NCI-H2029 treated with DMSO at 0.1 percent for 48 hours (cell line): Measurements from ENCODE around the gene DCST1.
A peak's percentile ranks its signal among the peaks of the same experiment; 100 is the strongest.

Source experiments
- DNase-seq: peaks from one replicate; lab custom pipeline; 2025; lab: John Stamatoyannopoulos, UW

Gene DCST1

GRCh38 chr1:155014709-155015508 is 18.7 kb upstream of the DCST1 start:
- DNase-seq = no peak

GRCh38 chr1:155015527-155016230 is 17.9 kb upstream of the DCST1 start:
- DNase-seq = no peak

GRCh38 chr1:155016231-155016831 is 17.3 kb upstream of the DCST1 start:
- DNase-seq = no peak

- DNase-seq = peak; percentile 17
Observed at GRCh38 chr1:155017041-155017945, 16.3 kb upstream of the DCST1 start.

DNA sequence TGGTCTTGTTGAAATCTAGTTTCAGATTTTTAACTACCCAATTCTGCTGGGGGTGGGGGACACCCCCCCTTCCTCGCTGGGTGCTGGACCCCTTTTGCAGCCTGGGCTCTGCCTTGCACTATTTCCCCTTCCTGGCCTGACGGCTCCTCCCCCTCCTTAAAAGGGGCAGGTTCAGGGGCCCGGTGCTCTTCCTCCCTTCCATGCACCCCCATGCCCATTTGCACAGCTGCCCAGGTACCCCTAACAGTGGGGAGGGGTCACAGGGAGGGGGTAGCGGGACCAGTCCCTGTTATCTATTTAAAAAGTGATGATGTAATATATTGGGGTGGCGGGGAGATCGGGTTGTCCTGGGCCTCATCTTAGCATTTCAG is 15.7 kb upstream of the DCST1 start:
- DNase-seq = no peak

DNA sequence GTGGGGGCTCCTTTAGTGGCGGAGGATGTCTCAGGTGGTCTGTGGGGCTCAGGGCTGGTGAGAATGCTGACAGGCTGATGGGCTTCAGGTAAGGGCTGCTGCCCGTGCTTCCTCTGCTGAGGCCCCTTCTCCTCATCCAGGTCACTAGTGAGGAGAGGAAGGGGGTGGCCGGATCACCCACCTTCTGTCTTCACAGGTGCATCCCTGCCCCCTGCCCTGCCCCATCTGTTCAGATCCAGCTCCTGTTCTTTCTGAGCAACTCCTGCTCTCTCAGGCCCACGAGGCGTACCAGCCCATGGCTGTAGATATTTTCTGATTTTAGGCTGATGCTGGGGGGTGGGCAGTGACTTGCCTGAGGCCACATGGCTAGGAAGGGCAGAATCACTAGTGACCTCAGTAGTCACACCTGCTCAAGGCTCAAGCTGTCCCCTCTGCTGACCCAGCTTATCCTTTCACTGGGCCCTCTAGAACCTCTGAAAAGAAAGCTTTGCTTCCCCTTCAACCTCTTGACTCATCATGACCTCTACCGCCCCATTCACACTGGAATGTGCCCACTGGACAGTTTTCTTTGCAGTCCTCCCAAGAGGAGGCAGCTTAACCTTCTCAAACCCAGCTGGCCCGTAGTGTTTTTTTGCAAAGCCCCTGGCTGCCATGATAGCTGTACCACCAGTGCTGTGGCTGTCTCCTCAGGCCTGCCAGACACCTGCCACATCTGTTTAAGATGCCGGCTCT is 14.8 kb upstream of the DCST1 start:
- no peak for DNase-seq

DNA sequence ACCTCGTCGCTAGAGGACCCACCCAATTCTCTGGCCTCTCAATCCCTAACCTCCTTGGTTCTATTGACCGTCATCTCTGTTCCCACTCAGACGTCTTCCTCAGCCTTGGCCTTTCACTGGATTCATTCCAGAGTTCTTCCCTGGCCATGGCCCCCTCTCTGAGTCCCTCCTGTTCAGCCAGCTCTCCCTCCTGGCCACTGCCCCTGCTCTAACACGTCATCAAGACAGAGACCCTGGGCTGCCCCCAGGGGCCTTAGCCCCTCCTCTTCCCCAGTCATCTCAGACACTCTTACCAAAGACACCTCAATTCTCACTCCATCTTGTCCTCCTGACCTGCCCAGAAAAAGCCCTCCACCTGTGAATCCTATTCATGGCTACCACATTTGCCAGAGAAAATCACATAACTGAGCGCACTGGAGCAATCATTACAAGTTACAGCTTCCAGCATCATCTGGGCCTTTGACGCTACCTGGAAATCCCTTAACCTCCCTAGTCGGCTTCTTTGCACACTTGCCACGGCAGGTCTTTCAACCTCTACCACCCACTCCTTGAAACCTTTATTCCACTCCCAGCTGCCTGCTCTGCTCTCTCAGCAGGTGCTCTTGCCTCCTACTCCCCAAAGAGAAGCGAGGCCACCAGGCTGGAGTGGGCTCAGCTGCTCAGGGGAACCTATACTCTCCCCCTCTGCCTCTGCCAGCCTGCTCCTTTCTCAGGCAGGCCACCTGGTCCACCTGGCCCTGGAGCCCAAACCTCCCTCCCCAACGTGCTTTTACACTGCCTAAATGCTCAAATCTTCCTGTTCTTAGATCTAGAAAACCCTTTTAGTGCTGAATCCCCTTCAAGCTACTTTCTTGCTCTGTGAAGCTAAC is 14.0 kb upstream of the DCST1 start:
- no peak for DNase-seq

GRCh38 chr1:155022136-155022926 is 11.3 kb upstream of the DCST1 start:
- DNase-seq = no peak

DNA sequence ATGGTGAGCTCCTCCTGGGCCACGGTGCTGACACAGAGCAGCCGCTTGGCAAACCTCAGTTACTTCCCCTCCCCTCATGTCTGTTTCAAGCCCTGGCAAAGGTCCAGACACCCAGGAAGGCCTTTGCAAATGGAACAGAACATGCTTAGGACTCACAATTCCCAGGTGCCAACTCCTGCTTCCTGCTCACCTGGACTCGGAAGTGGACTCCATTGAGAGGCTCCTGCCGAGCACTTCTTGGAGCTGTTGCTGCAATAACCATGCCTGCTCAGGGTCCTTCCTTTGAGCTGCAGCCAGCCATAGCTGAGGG is 10.7 kb upstream of the DCST1 start:
- peak; percentile 47 for DNase-seq

- DNase-seq = no peak
Observed at GRCh38 chr1:155023627-155024026, 10.0 kb upstream of the DCST1 start.

DNA sequence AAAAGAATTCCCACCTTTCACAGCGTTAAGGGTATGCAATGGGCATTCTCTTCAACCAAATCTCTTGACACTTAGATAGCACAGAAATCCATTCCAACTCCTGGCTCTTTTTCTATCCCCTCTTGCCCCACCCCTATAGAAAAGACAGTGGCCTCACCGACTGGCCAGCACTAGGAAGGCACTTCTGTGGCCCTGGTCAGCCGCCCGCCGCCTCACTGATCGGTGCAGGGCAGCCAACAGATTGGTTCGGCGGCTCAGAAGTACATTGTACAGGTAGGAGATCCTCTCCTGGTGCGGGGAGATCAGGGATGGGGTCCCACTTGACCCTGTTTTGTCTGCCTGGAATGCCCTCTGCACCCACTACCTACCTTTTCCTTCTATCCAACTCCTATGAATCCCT is 9.3 kb upstream of the DCST1 start:
- DNase-seq = no peak

GRCh38 chr1:155026154-155026553 is 7.5 kb upstream of the DCST1 start:
- no peak for DNase-seq

- no peak for DNase-seq
Observed at GRCh38 chr1:155026588-155026987, 7.0 kb upstream of the DCST1 start.

DNA sequence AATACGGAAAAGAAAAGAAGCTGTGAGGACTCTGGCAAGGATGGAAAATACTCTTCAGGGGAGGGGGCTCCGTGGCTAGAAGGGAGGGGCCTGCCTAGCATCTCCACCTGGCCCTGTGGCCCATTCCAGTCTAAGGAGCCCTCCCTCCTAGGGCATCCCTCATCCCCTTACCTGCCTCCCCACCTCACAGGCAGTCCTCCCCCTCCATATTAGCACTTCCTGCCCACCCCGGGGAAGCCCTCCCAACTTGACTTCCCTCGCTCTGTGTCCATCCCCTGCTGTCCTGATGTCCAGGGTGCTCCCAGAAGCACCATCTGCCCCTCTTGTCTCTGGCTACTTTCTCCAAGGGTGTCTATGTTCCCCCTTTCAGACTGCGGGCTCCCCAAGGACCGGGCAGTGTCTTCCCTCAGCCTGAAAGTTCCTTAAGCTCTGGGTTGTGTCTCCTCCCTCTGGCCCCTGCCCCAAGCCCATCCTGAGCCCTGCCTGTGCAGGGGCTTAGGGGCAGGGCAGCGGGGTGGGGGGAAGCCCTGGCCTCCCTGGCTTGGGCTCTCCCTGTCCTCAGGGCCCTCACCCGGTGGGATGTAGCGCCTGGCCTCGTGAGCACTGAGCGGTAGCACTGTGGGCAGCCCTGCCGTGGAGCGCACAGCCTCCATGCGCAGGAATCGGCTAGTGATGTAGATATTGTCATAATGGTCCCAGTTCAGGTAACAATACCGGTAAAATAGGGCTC is 3.9 kb upstream of the DCST1 start:
- DNase-seq = no peak

DNA sequence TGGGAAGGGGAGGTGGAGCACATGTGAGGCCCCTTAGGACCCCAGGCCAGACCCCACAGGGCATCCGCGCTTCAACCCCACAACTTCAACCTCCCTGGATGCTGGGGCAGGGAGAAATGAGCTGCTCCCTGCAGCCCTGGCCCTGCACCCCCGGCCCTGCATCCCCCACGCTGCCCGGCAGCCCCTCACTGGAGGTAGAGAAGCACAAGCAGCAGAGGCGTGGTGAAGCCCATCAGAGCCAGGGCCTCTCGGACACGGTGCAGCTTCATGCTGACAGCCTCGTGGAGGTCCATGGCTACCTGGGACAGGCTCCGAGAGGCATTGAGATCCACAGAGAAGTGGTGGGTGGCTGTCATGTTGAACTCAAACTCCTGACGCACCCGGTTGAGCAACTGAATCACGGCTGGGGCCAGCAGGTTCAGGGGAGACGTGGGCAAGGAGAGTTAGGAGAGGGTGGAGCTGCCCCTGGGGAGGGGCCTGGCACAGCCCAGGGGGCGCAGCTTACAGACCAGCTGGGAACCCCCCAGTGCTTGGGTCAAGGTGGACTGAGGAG is 3.3 kb upstream of the DCST1 start:
- DNase-seq = no peak

GRCh38 chr1:155030899-155031298 is 2.7 kb upstream of the DCST1 start:
- no peak for DNase-seq

DNA sequence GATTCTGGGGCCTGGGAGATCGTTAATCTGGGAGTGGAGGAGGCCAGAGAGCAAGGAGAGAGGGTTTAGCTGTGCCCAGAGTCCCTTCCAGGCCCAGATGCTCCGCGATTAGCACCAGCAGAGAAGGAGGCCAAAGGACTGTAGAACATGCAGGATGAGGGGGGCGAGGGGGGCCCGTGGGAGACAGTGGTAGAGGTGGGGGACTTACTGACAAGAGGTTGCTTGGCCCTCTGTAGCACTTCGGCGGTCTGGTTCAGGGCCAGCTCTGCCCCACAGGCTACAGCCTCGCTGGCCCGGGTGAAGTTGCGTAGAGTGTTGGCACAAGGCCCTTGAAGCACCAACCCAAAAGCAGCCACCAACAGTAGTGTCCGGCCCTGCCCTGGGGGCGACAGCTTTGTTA is 738 bp upstream of the DCST1 start:
- DNase-seq = no peak

GRCh38 chr1:155034318-155035208 is 939 bp downstream of the DCST1 start:
- no peak for DNase-seq
